Bronchial epithelial cell (primary cell): ENCODE data around the gene CHAD. TPM values are rescaled to one million over a fixed set of nuclear protein-coding genes. Genes with fewer than 3 reads are reported as not detected.
A peak's percentile ranks its signal among the peaks of the same experiment; 100 is the strongest.
"Not testable (repeated sequence)": the region's sequence is repeated elsewhere in the genome, so short reads cannot be mapped to it uniquely, and the experiment has no call there.

Experiments
- DNase-seq: peaks from one replicate; pipeline ENCODE4 v3.0.0-alpha.2; 2010; ENCODE audit warnings: low read depth
- FAIRE-seq: peaks from 2 replicates; lab custom pipeline; 2011; peaks lifted over from hg19 to GRCh38; lab: Jason Lieb, UNC
- H3K27me3 ChIP-seq: 2 replicates; pipeline ENCODE4 v1.5.1; 2011; ENCODE audit warnings: low read length; ENCODE audit not compliant: control insufficient read depth, insufficient read depth
- H3K36me3 ChIP-seq: 2 replicates; pipeline ENCODE4 v1.5.1; 2011; ENCODE audit warnings: low read length; ENCODE audit not compliant: control insufficient read depth, insufficient read depth
- H3K4me3 ChIP-seq: 2 replicates; pipeline ENCODE4 v1.5.1; 2011; ENCODE audit warnings: mild to moderate bottlenecking, low read depth, low read length, control low read depth
- total RNA-seq: library from RNA; depleted of rRNA; stranded (reverse); fragments of >200 nt; gene quantifications from 2 replicates; pipeline ENCODE4 v1.2.1, GENCODE V29; 2014
- TF ChIP-seq, protein P1 (sequence below): IDR thresholded peaks from 2 replicates; pipeline ENCODE4 v1.5.1; 2011; ENCODE audit warnings: mild to moderate bottlenecking, moderate library complexity, low read length, control low read depth, inconsistent platforms; ENCODE audit not compliant: insufficient read depth, severe bottlenecking

CHAD gene
- total RNA-seq, 1 donor from 2014 or later = not detected

DNA sequence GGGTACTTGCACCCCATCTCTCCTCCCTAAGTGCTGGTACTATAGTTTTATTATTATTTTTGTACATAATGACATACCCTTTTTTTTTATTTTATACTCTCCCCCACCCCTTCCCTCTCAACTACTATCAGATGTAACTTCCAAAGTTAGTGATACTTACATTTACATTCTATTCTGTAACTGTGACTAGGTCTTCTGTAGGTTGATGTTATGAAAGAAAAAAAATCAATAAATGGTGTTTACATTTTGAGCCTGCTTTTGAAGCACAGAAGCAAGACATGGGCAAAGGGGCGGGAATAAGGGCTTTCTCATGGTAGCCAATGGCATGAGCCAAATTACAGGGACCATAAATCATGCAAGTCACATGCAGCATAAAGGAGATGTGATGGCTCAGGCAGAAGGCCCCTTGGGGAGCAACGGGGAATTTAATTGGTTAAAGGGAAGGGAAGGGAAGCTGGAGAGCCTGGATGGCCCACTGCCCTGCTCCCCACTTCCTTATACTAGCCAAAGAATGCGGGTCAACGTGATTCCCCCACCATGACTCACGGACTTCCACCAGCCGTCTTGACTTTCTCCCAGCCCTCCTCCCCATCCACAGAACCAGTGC, 45.0 kb downstream of the CHAD start:
- Histone ChIP-seq H3K36me3 (no peaks in the 10 kb centered on the region), H3K4me3 (no peak overlapping the region), H3K27me3 (no peaks in the 10 kb centered on the region)
- TF ChIP-seq, protein P1, sequence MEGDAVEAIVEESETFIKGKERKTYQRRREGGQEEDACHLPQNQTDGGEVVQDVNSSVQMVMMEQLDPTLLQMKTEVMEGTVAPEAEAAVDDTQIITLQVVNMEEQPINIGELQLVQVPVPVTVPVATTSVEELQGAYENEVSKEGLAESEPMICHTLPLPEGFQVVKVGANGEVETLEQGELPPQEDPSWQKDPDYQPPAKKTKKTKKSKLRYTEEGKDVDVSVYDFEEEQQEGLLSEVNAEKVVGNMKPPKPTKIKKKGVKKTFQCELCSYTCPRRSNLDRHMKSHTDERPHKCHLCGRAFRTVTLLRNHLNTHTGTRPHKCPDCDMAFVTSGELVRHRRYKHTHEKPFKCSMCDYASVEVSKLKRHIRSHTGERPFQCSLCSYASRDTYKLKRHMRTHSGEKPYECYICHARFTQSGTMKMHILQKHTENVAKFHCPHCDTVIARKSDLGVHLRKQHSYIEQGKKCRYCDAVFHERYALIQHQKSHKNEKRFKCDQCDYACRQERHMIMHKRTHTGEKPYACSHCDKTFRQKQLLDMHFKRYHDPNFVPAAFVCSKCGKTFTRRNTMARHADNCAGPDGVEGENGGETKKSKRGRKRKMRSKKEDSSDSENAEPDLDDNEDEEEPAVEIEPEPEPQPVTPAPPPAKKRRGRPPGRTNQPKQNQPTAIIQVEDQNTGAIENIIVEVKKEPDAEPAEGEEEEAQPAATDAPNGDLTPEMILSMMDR = no peak
- FAIRE-seq (no peak), DNase-seq (peak; percentile 89)

DNA sequence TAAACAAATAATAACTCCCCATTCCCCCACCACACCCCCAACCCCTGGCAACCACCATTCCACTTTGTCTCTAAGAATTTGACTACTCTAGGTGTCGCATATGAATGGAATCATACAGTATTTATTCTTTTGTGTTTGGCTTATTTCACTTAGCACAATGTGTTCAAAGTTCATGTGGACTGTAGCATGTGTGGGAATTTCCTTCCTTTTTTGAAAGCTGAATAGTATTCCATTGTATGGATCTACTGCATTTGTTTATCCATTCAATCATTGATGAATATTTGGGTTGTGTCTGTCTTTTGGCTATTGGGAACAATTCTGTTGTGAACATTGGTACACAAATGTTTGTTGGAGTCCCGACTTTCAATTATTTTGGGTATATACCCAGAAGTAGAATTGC, 45.9 kb downstream of the CHAD start:
- no peaks in the 10 kb centered on the region for H3K27me3 ChIP-seq
- FAIRE-seq (no peak), DNase-seq (no peak)
- H3K4me3 ChIP-seq = no peak overlapping the region
- TF ChIP-seq, protein P1 = no peak
- H3K36me3 ChIP-seq = no peaks in the 10 kb centered on the region

DNA sequence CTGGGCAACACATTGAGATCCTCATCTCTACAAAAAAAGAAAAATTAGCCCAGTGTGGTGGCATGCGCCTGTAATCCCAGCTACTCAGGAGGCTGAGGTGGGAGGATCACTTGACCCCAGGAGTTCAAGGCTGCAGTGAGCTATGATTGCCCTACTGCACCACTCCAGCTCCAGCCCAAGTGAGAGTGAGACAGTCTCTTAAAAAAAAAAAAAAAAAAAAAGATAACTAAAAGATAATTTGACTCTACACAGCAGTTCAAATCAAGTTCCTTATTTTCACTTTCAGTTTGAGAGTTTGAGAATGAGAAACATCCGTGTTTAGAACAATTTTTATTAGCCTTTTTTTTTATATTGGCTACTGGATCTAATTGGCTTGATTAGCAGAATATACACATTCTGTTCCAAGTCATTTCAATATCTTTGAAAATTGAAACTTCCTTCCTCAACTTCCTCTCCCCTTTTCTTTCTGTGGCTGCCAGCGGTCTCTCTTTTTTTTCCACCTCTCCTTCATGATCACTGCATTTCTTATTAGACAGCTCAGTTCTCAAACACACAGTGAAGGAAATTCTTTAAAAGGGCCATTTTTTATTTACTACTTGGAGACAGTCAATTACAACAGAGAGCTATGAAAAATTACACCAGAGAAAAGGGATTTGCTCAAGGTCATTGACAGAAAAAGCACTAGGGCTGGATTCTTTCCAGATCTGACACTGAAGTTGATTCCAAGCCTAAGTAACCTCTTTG, 47.2 kb downstream of the CHAD start:
- Histone ChIP-seq H3K27me3 (no peaks in the 10 kb centered on the region), H3K4me3 (no peak overlapping the region), H3K36me3 (no peaks in the 10 kb centered on the region)
- FAIRE-seq (no peak), DNase-seq (no peak)
- TF ChIP-seq, protein P1 = no peak

DNA sequence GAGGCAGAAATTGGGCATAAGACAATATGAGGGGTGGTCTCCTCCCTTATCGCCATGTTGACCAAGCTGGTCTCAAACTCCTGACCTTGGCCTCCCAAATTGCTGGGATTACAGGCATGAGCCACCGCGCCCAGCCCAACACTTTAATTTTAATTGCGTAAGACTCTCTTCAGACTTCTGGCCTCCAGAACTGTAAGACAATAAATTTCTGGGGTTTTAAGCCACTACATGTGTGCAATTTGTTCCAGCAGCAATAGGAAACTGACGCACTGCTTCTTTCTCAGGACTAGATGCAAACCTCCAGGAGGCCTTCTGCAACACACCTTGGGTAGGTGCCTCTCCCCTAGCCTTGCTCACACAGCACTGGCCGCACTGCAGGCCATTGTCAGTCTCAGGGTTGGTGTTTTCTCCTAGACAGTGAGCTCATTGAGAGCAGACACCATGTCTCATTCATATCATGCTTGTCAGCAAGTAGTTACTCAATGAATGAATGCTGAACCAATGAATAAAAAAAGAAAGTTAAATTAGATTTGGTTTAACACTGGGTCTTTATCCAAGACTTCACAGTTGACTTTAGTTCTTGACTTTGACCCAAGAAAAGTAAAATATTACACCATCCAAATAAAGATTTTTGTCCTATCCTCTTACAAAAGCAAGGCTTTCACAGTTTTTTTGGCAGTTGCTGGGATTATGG, 48.1 kb downstream of the CHAD start:
- FAIRE-seq (no peak), DNase-seq (no peak)
- TF ChIP-seq, protein P1 = no peak
- no peak overlapping the region for H3K4me3 ChIP-seq
- no peaks in the 10 kb centered on the region for H3K36me3 ChIP-seq
- no peaks in the 10 kb centered on the region for H3K27me3 ChIP-seq

DNA sequence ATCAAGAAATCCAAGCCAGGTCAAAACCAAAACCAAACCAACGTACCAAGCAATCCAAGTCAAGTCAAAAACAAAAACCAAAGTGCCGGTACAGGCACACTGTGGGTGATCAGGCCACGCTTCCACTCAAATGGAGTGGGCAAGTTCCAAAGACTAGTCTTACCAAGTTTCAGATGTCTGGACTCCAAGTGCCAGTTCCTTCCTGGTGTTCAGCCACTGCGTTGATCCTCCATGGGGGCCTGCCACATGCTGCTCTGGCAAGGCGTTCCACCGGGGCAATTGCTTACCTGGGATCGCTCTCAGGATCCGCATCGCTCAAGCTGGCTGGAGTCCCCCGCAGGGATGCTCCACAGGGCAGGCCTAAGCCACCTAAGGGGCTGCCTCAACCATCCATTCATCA, 49.1 kb downstream of the CHAD start:
- not testable (repeated sequence) for H3K27me3 ChIP-seq, H3K36me3 ChIP-seq, FAIRE-seq, DNase-seq, H3K4me3 ChIP-seq

DNA sequence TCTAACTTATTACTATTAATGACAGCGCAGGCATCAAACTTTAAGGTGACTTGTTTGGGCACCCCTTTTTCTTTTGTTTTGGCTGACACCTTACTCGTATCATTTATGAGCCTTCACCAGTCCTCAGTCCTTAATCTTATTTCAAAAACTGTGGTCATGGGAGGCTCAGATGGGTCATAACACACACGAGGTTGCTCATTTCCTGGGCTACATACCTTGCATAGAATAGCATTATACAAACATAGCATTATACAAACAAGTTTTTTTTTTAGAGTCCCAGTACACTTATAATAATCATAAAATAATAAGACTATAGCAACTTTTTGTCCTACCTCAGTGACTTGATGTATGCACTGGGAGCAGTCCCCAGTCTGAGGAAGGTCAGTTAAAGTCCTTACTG, 53.9 kb downstream of the CHAD start:
- peak; percentile 57 for DNase-seq
- FAIRE-seq = no peak
- TF ChIP-seq, protein P1 = no peak
- Histone ChIP-seq H3K27me3 (no peaks in the 10 kb centered on the region), H3K4me3 (no peak overlapping the region), H3K36me3 (no peaks in the 10 kb centered on the region)

Other genes starting within 250 kb of the CHAD start
- 0.26 and 0.64 TPM in 2 replicates for gene TMEM92, start 194.4 kb downstream of the CHAD start, total RNA-seq
- 19.5 and 26.6 TPM in 2 replicates for gene XYLT2, start 122.8 kb downstream of the CHAD start, total RNA-seq
- gene MRPL27, start 95.7 kb downstream of the CHAD start, total RNA-seq = 92.6 and 117 TPM in 2 replicates
- 0.13 and 0.53 TPM in 2 replicates for gene EME1, start 95.7 kb downstream of the CHAD start, total RNA-seq
- 235 and 279 TPM in 2 replicates for gene LRRC59, start 71.4 kb downstream of the CHAD start, total RNA-seq
- gene ACSF2, start 42.7 kb downstream of the CHAD start, total RNA-seq = 14.7 and 16.6 TPM in 2 replicates
- 11.5 and 14.2 TPM in 2 replicates for gene RSAD1, start 10.0 kb upstream of the CHAD start, total RNA-seq
- 0.13 and 0.26 TPM in 2 replicates for gene MYCBPAP, start 39.6 kb upstream of the CHAD start, total RNA-seq
- 2.9 and 10.9 TPM in 2 replicates for gene EPN3, start 63.9 kb upstream of the CHAD start, total RNA-seq
- 18.6 and 25.0 TPM in 2 replicates for gene SPATA20, start 78.3 kb upstream of the CHAD start, total RNA-seq
- not detected in 2 replicates for gene CACNA1G, start 91.8 kb upstream of the CHAD start, total RNA-seq
- gene ABCC3, start 166.0 kb upstream of the CHAD start, total RNA-seq = 17.0 and 33.2 TPM in 2 replicates
- gene ANKRD40, start 239.0 kb upstream of the CHAD start, total RNA-seq = 22.9 and 25.8 TPM in 2 replicates